ENCODE measurements around the gene ANKRD6. TPM values are rescaled to one million over a fixed set of nuclear protein-coding genes. Genes with fewer than 3 reads are reported as not detected.
A peak's percentile ranks its signal among the peaks of the same experiment; 100 is the strongest.

The ANKRD6 gene
- total RNA-seq, 1 experiment from 2014 or later = 13.9 TPM

GRCh38 chr6:89500611-89501010 lies 67.7 kb downstream of the ANKRD6 start:
- no peak for ATAC-seq
- H3K4me3 Mint-ChIP-seq = no peak overlapping the region
- ChIA-PET POLR2A (interaction anchor here (0.5 to 1.4 kb wide), 6 partner anchors 8 to 569 kb away, joined by 3 to 8 read pairs (median 4); partner anchors contain the start of gene PNRC1), CTCF (interaction anchor here (0.7 to 1.9 kb wide), 7 partner anchors 8 to 129 kb away, joined by 3 to 18 read pairs (median 4); partner anchors contain the start of gene ANKRD6)
- H3K27me3 Mint-ChIP-seq (ENCODE audit: low read depth) = peaks cover 12% of the 10 kb centered on the region
- TF ChIP-seq FOXP1 (CRISPR knock-in tag; IDR thresholded peaks at IDR 0.05; ENCODE audit: borderline replicate concordance) (no peak), TEAD1 (CRISPR knock-in tag; IDR thresholded peaks at IDR 0.05) (no peak), ZNF232 (CRISPR knock-in tag; IDR thresholded peaks at IDR 0.05) (no peak), ZNF416 (CRISPR knock-in tag; IDR thresholded peaks at IDR 0.05) (no peak), ATF6 (CRISPR knock-in tag; IDR thresholded peaks at IDR 0.05) (no peak), FOXJ3 (CRISPR knock-in tag; IDR thresholded peaks at IDR 0.05; ENCODE audit: borderline replicate concordance) (no peak), NR1H2 (CRISPR knock-in tag; IDR thresholded peaks at IDR 0.05) (no peak), EMX1 (CRISPR knock-in tag; IDR thresholded peaks at IDR 0.05) (no peak)
- H3K4me1 Mint-ChIP-seq = peaks cover 41% of the 10 kb centered on the region
- no peak for DNase-seq (ENCODE audit: low spot score)
- H3K27ac Mint-ChIP-seq = no peak overlapping the region
- H3K36me3 Mint-ChIP-seq = no peaks in the 10 kb centered on the region
- no peaks in the 10 kb centered on the region for H3K9me3 Mint-ChIP-seq

- peak overlapping the region; percentile 20; the same call in 1 of the 2 replicates for H3K4me3 Mint-ChIP-seq
- H3K27ac Mint-ChIP-seq = peak overlapping the region; percentile 61; the same call in 1 of the 2 replicates
- TF ChIP-seq, protein P1, sequence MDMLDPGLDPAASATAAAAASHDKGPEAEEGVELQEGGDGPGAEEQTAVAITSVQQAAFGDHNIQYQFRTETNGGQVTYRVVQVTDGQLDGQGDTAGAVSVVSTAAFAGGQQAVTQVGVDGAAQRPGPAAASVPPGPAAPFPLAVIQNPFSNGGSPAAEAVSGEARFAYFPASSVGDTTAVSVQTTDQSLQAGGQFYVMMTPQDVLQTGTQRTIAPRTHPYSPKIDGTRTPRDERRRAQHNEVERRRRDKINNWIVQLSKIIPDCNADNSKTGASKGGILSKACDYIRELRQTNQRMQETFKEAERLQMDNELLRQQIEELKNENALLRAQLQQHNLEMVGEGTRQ (CRISPR knock-in tag; IDR thresholded peaks at IDR 0.05) = no peak
- no peak for TF ChIP-seq ZNF423 (CRISPR knock-in tag; IDR thresholded peaks at IDR 0.05)
- no peak for TF ChIP-seq ZNF232 (CRISPR knock-in tag; IDR thresholded peaks at IDR 0.05)
- no peak for TF ChIP-seq TEAD4 (CRISPR knock-in tag; IDR thresholded peaks at IDR 0.05)
- TF ChIP-seq SP1 (CRISPR knock-in tag; conservative IDR thresholded peaks at IDR 0.05) = no peak
- no peak for TF ChIP-seq HMGA2 (CRISPR knock-in tag; IDR thresholded peaks at IDR 0.05)
- TF ChIP-seq FOXJ3 (CRISPR knock-in tag; IDR thresholded peaks at IDR 0.05; ENCODE audit: borderline replicate concordance) = no peak
- no peak for TF ChIP-seq ZBTB21 (CRISPR knock-in tag; IDR thresholded peaks at IDR 0.05; ENCODE audit: borderline replicate concordance)
- no peak for TF ChIP-seq ATF1 (CRISPR knock-in tag; IDR thresholded peaks at IDR 0.05)
- TF ChIP-seq, protein P2, sequence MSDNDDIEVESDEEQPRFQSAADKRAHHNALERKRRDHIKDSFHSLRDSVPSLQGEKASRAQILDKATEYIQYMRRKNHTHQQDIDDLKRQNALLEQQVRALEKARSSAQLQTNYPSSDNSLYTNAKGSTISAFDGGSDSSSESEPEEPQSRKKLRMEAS (CRISPR knock-in tag; IDR thresholded peaks at IDR 0.05) = no peak
- TF ChIP-seq SOX15 (CRISPR knock-in tag; IDR thresholded peaks at IDR 0.05) = no peak
- no peak for TF ChIP-seq CREB1 (CRISPR knock-in tag; IDR thresholded peaks at IDR 0.05)
- TF ChIP-seq ESRRA (CRISPR knock-in tag; IDR thresholded peaks at IDR 0.05; ENCODE audit: borderline replicate concordance) = no peak
- TF ChIP-seq MLX (CRISPR knock-in tag; IDR thresholded peaks at IDR 0.05) = no peak
- TF ChIP-seq, protein P3, sequence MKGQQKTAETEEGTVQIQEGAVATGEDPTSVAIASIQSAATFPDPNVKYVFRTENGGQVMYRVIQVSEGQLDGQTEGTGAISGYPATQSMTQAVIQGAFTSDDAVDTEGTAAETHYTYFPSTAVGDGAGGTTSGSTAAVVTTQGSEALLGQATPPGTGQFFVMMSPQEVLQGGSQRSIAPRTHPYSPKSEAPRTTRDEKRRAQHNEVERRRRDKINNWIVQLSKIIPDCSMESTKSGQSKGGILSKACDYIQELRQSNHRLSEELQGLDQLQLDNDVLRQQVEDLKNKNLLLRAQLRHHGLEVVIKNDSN (CRISPR knock-in tag; IDR thresholded peaks at IDR 0.05) = no peak
- TF ChIP-seq ZNF138 (CRISPR knock-in tag; conservative IDR thresholded peaks at IDR 0.05) = no peak
These were observed 68.3 kb downstream of the ANKRD6 start for GRCh38 chr6:89501222-89501621.

More at GRCh38 chr6:89501222-89501621, 68.3 kb downstream of the ANKRD6 start:
- Mint-ChIP-seq H3K9me3 (no peaks in the 10 kb centered on the region), H3K27me3 (ENCODE audit: low read depth) (peaks cover 12% of the 10 kb centered on the region), H3K4me1 (peaks cover 35% of the 10 kb centered on the region), H3K36me3 (no peaks in the 10 kb centered on the region)
- DNase-seq (ENCODE audit: low spot score) (no peak), ATAC-seq (peak; percentile 93)
- POLR2A ChIA-PET = interaction anchor here (0.5 to 1.4 kb wide), 5 partner anchors 13 to 570 kb away, joined by 3 to 7 read pairs (median 4); partner anchors contain the start of gene PNRC1
- CTCF ChIA-PET = interaction anchor here (0.6 to 1.9 kb wide), 8 partner anchors 9 to 129 kb away, joined by 3 to 18 read pairs (median 4); partner anchors contain the start of gene ANKRD6
